HEK293 (cell line): Measurements from ENCODE around the gene LRRC74A.

Experiments used
- CTCF ChIA-PET: fragments of 350-600 bp; formaldehyde crosslinking; extraction: SDS; loops from one replicate; lab custom pipeline; 2021; ENCODE audit warnings: antibody characterized with exemption; lab: Yijun Ruan, JAX
- POLR2A ChIA-PET: fragments of 300-600 bp; formaldehyde crosslinking; extraction: SDS; loops from one replicate; lab custom pipeline; 2020; ENCODE audit warnings: antibody characterized with exemption, inconsistent platforms; lab: Yijun Ruan, JAX
- H3K27ac ChIP-seq: fragments of 200-500 bp; sonication (Bioruptor generic); 2 replicates; pipeline ENCODE4 v1.5.1; 2014; ENCODE audit warnings: low read depth, low read length, control low read depth, inconsistent platforms; ENCODE audit errors: extremely low read depth
- H3K36me3 ChIP-seq, 2 experiments: fragments of 200-500 bp in 1 of 2; sonication (Bioruptor generic) in 1 of 2; 1 replicate in 1 of 2; 2 replicates in 1 of 2; pipeline ENCODE4 v1.5.1; 2014 to 2017; ENCODE audit warnings: inconsistent platforms in 2 of 2, low read length in 2 of 2; ENCODE audit not compliant: control insufficient read depth in 2 of 2, insufficient read depth in 1 of 2
- H3K4me1 ChIP-seq: fragments of 200-500 bp; sonication (Bioruptor generic); 2 replicates; pipeline ENCODE4 v1.5.1; 2014; ENCODE audit warnings: mild to moderate bottlenecking, low read length, inconsistent platforms; ENCODE audit not compliant: control insufficient read depth, insufficient read depth
- H3K4me3 ChIP-seq: 2 replicates; pipeline ENCODE4 v1.5.1; 2011; ENCODE audit warnings: low read depth, mild to moderate bottlenecking, control low read depth, low read length, moderate library complexity
- H3K9me3 ChIP-seq: fragments of 200-500 bp; sonication (Bioruptor generic); 2 replicates; pipeline ENCODE4 v1.5.1; 2014; ENCODE audit warnings: low read depth, low read length, inconsistent platforms; ENCODE audit not compliant: control insufficient read depth, insufficient read depth
- BCL11A ChIP-seq: fragments of 450-650 bp; formaldehyde crosslinking; IDR thresholded peaks from 2 replicates; pipeline ENCODE4 v1.5.1; 2016; ENCODE audit warnings: low read depth, missing biosample characterization, missing genetic modification characterization
- EGR2 ChIP-seq: fragments of 450-650 bp; formaldehyde crosslinking; IDR thresholded peaks from 2 replicates; pipeline ENCODE4 v1.5.1; 2016; ENCODE audit warnings: low read depth, missing biosample characterization, missing genetic modification characterization
- KLF8 ChIP-seq: fragments of 450-650 bp; formaldehyde crosslinking; IDR thresholded peaks from 2 replicates; pipeline ENCODE4 v1.5.1; 2016; ENCODE audit warnings: missing biosample characterization, missing genetic modification characterization
- MEIS1 ChIP-seq: sonication (generic); formaldehyde crosslinking; IDR thresholded peaks from 2 replicates; pipeline ENCODE4 v1.8.1; 2022; ENCODE audit warnings: missing genetic modification reagents, mild to moderate bottlenecking, borderline replicate concordance
- SP7 ChIP-seq: fragments of 450-650 bp; formaldehyde crosslinking; IDR thresholded peaks from 2 replicates; pipeline ENCODE4 v1.5.1; 2016; ENCODE audit warnings: missing biosample characterization, missing genetic modification characterization
- ZBTB21 ChIP-seq: fragments of 450-650 bp; formaldehyde crosslinking; IDR thresholded peaks from 2 replicates; pipeline ENCODE4 v1.5.1; 2017; ENCODE audit warnings: missing biosample characterization, missing genetic modification characterization
- ZBTB26 ChIP-seq: fragments of 450-650 bp; formaldehyde crosslinking; optimal IDR thresholded peaks from 2 replicates; pipeline ENCODE3; 2016; ENCODE audit warnings: missing biosample characterization, mild to moderate bottlenecking, missing genetic modification characterization
- ZBTB49 ChIP-seq: fragments of 450-650 bp; formaldehyde crosslinking; IDR thresholded peaks from 2 replicates; pipeline ENCODE4 v1.5.1; 2016; ENCODE audit warnings: missing biosample characterization, missing genetic modification characterization, low read depth
- ZIC2 ChIP-seq: fragments of 450-650 bp; formaldehyde crosslinking; IDR thresholded peaks from 2 replicates; pipeline ENCODE4 v1.5.1; 2016; ENCODE audit warnings: missing biosample characterization, missing genetic modification characterization
- ZNF148 ChIP-seq: fragments of 450-650 bp; formaldehyde crosslinking; IDR thresholded peaks from 2 replicates; pipeline ENCODE4 v1.5.0; 2017; ENCODE audit warnings: missing biosample characterization, missing genetic modification characterization, borderline replicate concordance
- ZNF169 ChIP-seq: fragments of 450-650 bp; formaldehyde crosslinking; IDR thresholded peaks from 2 replicates; pipeline ENCODE4 v1.5.1; 2016; ENCODE audit warnings: missing biosample characterization, missing genetic modification characterization
- ZNF211 ChIP-seq: fragments of 450-650 bp; formaldehyde crosslinking; IDR thresholded peaks from 2 replicates; pipeline ENCODE4 v1.5.1; 2016; ENCODE audit warnings: low read depth, missing biosample characterization, missing genetic modification characterization
- ZNF221 ChIP-seq: fragments of 450-650 bp; formaldehyde crosslinking; IDR thresholded peaks from 2 replicates; pipeline ENCODE4 v1.5.1; 2017; ENCODE audit warnings: missing biosample characterization, missing genetic modification characterization, borderline replicate concordance
- ZNF274 ChIP-seq, 2 experiments: fragments of 200-500 bp in 1 of 2; fragments of 450-650 bp in 1 of 2; sonication (Bioruptor generic) in 1 of 2; formaldehyde crosslinking in 1 of 2; IDR thresholded peaks; 2 replicates each; pipeline versions ENCODE4 v1.5.1 to v1.6.1; 2014 to 2016; ENCODE audit warnings: borderline replicate concordance in 1 of 2, inconsistent platforms in 1 of 2, low read length in 1 of 2, missing biosample characterization in 1 of 2, missing genetic modification characterization in 1 of 2
- ZNF292 ChIP-seq: fragments of 450-650 bp; formaldehyde crosslinking; IDR thresholded peaks from 2 replicates; pipeline ENCODE4 v1.5.1; 2016; ENCODE audit warnings: low read depth, missing biosample characterization, missing genetic modification characterization, borderline replicate concordance
- ZNF350 ChIP-seq: fragments of 450-650 bp; formaldehyde crosslinking; IDR thresholded peaks from 2 replicates; pipeline ENCODE4 v1.5.0; 2017; ENCODE audit warnings: missing biosample characterization, mild to moderate bottlenecking, missing genetic modification characterization
- ZNF398 ChIP-seq: fragments of 450-650 bp; formaldehyde crosslinking; IDR thresholded peaks from 2 replicates; pipeline ENCODE4 v1.5.1; 2017; ENCODE audit warnings: missing biosample characterization, missing genetic modification characterization
- ZNF513 ChIP-seq: fragments of 450-650 bp; IDR thresholded peaks from 2 replicates; pipeline ENCODE4 v1.5.1; 2018; ENCODE audit warnings: missing biosample characterization, missing genetic modification characterization
- ZNF530 ChIP-seq: fragments of 450-650 bp; formaldehyde crosslinking; IDR thresholded peaks from 2 replicates; pipeline ENCODE4 v1.5.1; 2016; ENCODE audit warnings: low read depth, missing biosample characterization, missing genetic modification characterization
- ZNF621 ChIP-seq: fragments of 450-650 bp; formaldehyde crosslinking; IDR thresholded peaks from 2 replicates; pipeline ENCODE4 v1.5.1; 2017; ENCODE audit warnings: missing biosample characterization, missing genetic modification characterization
- ZNF660 ChIP-seq: fragments of 450-650 bp; IDR thresholded peaks from 2 replicates; pipeline ENCODE4 v1.5.1; 2018; ENCODE audit warnings: missing biosample characterization, mild to moderate bottlenecking, missing genetic modification characterization
- ZNF670 ChIP-seq: fragments of 450-650 bp; formaldehyde crosslinking; IDR thresholded peaks from 2 replicates; pipeline ENCODE4 v1.5.1; 2016; ENCODE audit warnings: missing biosample characterization, missing genetic modification characterization, low read depth
- ZSCAN23 ChIP-seq: fragments of 450-650 bp; formaldehyde crosslinking; IDR thresholded peaks from 2 replicates; pipeline ENCODE4 v1.5.1; 2016; ENCODE audit warnings: missing biosample characterization, missing genetic modification characterization

Gene LRRC74A

GRCh38 chr14:76830556-76830955 lies 4.3 kb downstream of the LRRC74A start:
- no peak overlapping the region for H3K4me3 ChIP-seq
- ChIA-PET POLR2A (no interaction called here), CTCF (no interaction called here)
- no peak overlapping the region for H3K27ac ChIP-seq
- H3K9me3 ChIP-seq: no peaks in the 10 kb centered on the region
- no peaks in the 10 kb centered on the region for H3K36me3 ChIP-seq
- no peak for TF ChIP-seq ZNF621 (tag by site-specific recombination)
- no peak for TF ChIP-seq ZNF169 (tag by site-specific recombination)
- TF ChIP-seq ZNF274 (IDR thresholded peaks at IDR 0.05; ENCODE audit: low read length): no peak
- TF ChIP-seq ZNF274 (tag by site-specific recombination; IDR thresholded peaks at IDR 0.05; ENCODE audit: borderline replicate concordance): no peak
- TF ChIP-seq ZNF530 (tag by site-specific recombination): no peak
- TF ChIP-seq ZNF211: no peak
- TF ChIP-seq ZNF292 (tag by site-specific recombination): no peak
- no peak for TF ChIP-seq ZNF221 (tag by site-specific recombination)
- TF ChIP-seq ZNF670: no peak
- no peak for TF ChIP-seq ZSCAN23 (tag by site-specific recombination)
- TF ChIP-seq ZNF398 (tag by site-specific recombination): no peak
- TF ChIP-seq ZIC2 (tag by site-specific recombination): no peak
- no peak for TF ChIP-seq SP7
- no peak for TF ChIP-seq ZBTB49 (tag by site-specific recombination)
- TF ChIP-seq BCL11A (tag by site-specific recombination): no peak
- no peak for TF ChIP-seq ZNF148
- no peak for TF ChIP-seq EGR2 (tag by site-specific recombination)
- no peak for TF ChIP-seq KLF8 (tag by site-specific recombination)
- TF ChIP-seq ZNF350 (tag by site-specific recombination): no peak
- H3K4me1 ChIP-seq: no peaks in the 10 kb centered on the region

- Histone ChIP-seq H3K36me3 (no peaks in the 10 kb centered on the region), H3K9me3 (no peaks in the 10 kb centered on the region), H3K27ac (no peak overlapping the region), H3K4me3 (no peak overlapping the region), H3K4me1 (no peaks in the 10 kb centered on the region)
- POLR2A ChIA-PET: no interaction called here
- CTCF ChIA-PET: interaction anchor here (0.6 to 0.7 kb wide), 2 partner anchors 108 to 679 kb away, joined by 3 read pairs; no protein-coding TSS in a partner anchor
- TF ChIP-seq ZBTB26 (tag by site-specific recombination) (no peak), ZBTB49 (tag by site-specific recombination) (no peak), ZNF513 (tag by site-specific recombination) (no peak), ZNF530 (tag by site-specific recombination) (no peak), ZBTB21 (tag by site-specific recombination) (no peak), ZNF660 (no peak), MEIS1 (CRISPR knock-in tag) (no peak)
Observed at GRCh38 chr14:76832503-76832988, 6.3 kb downstream of the LRRC74A start.
